NCI-H345 (cell line): ENCODE data around the gene HSPB6.

Source experiments
- DNase-seq: peaks from one replicate; lab custom pipeline; 2025; lab: John Stamatoyannopoulos, UW

Gene HSPB6

GRCh38 chr19:35767288-35768081 is 10.7 kb upstream of the HSPB6 start:
- no peak for DNase-seq

GRCh38 chr19:35766571-35767104 is 9.8 kb upstream of the HSPB6 start:
- no peak for DNase-seq

DNA sequence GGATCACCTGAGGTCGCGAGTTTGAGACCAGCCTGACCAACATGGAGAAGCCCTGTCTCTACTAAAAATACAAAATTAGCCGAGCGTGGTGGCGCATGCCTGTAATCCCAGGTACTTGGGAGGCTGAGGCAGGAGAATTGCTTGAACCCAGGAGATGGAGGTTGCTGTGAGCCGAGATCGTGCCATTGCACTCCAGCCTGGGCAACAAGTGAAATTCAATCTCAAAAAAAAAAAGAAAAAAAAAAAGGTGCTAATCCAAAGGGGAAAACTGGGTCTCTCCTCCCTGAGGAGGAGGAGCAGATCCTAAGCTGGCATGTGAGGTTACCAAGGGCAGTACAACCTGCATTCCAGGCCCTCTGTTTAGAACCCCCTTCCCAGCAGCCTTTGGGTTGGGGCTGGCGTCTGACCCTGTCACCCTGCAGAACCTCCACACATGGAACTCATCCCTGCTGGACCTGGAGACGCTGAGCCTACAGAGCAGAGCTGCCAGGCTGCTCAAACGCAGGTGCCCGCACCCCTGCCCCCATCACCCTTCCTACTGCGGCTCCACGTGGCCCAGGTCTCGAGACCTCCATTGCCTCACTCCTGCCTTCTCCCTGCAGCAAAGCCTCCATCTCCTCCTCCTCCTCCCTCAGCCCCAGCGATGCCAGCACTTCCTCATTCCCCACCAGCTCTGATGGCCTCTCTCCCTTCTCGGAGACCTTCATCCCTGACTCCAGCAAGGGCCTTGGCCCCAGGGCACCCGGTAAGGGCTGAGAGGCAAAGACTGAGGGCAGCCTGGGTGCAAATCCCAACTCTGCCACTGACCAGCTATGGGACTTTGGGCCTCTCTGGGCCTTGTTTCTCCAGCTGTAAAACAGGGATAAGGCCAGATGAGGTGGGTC is 7.8 kb upstream of the HSPB6 start:
- no peak for DNase-seq

- no peak for DNase-seq
Measured at GRCh38 chr19:35760711-35761349, 4.0 kb upstream of the HSPB6 start.

DNA sequence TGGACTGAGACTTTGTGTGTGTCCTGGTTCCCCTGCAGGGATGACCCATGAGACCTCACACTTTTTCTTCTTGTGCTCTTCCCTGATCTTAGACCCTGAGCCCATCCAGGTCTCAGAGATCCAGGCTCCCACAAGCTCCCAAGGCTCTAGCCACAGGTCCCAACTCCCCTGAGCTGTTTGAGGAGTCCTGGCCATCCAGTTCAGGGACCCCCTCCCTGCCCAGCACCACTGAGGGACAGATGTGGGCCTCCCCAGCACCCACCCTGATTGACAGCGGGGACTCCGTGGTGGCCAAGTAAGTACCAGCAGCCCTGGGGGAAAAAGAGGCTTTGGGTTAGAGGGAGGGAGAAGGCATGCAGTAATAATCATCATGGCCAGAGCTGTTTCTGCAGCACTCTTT is 2.9 kb upstream of the HSPB6 start:
- no peak for DNase-seq

DNA sequence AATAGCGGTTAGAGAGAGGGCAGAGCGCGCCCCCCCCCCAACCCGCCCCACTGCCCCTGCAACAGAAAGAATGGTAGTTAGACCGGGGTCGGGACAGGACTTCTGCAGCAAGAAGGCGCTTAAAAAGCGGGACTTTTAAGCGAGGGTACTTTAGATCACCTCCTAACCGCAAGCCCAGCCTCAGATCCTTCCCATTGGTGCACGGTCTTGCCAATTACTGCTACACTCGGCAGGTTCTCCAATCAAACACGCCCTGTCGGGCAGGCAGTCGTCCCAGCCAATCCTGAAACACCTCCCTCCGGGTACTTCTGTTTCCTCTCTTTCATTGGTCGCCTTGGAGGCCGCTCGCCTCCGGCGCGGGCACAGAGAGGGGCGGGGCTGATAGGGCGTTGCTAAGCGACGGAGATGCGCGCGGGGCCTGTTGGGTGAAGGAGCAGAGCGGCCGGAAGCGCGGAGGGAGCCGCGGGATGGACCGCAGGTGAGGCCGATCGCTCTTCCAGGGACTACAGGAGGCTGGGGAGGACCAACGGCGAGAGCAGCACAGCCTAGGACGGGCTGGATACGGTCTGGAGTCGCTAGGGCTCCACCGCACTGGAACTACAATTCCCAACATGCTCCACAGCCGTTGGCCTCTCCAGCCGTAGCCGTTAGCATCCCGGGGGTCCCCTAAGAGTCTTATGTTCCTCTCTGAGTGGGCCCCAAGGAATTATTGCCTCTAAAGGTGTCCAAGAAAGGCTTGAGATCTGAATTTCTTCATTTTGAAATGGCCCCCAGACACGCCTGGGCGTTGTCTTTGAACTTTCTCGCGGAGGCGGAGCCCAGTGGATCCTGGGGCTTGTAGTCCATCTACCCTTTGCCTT is 1.1 kb upstream of the HSPB6 start, which contains the start of gene PROSER3:
Gene PROSER3, plus strand, starts transcription at position 428 of the 860 bp plus-strand sequence. Its CDS starts 40 bp downstream, at position 468.
- peak; percentile 100 for DNase-seq

- DNase-seq, result peak; percentile 70
Measured at GRCh38 chr19:35757231-35757748, 461 bp upstream of the HSPB6 start.

DNA sequence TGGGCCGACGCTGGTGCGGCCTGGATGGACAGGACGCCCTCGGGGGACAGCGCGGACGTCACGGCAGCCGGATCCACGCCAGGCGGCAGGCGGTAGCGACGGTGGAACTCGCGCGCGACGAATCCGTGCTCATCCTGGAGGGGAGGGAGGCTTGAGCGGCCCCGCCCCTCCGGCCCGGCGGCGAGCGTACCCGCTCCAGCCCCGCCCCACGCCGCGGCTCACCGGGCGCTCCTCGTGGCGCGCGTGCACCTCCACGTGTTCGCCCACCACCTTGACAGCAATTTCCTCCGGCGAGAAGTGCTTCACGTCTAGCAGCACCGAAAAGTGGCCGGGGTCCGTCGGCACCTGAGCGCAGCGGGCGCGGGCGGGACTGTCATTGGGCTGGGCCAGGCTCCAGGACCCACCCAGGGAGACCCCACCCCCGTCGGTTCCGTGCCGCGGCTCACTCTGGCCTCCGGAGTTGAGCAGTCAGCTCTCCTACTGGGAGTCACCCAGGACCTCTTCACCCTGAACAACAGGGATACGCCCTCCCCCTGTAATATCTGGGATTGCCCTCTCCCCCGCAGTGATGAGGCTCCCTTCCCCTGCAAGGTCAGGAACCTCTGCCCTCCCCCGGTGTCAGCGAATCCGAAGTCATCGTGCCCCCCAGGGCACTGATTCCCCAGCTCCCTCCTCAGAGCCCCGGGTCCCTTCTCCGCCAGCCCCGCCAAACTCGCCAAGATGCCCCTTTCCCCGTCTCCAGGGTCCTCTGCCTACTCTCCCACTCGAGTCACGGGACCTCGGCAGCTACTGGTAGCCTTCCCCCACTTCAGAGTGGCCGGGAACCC is 1.1 kb downstream of the HSPB6 start:
- no peak for DNase-seq

- DNase-seq, result no peak
Measured at GRCh38 chr19:35755131-35755549, 1.7 kb downstream of the HSPB6 start.

- DNase-seq, result no peak
Measured at GRCh38 chr19:35754370-35755130, 2.3 kb downstream of the HSPB6 start.

DNA sequence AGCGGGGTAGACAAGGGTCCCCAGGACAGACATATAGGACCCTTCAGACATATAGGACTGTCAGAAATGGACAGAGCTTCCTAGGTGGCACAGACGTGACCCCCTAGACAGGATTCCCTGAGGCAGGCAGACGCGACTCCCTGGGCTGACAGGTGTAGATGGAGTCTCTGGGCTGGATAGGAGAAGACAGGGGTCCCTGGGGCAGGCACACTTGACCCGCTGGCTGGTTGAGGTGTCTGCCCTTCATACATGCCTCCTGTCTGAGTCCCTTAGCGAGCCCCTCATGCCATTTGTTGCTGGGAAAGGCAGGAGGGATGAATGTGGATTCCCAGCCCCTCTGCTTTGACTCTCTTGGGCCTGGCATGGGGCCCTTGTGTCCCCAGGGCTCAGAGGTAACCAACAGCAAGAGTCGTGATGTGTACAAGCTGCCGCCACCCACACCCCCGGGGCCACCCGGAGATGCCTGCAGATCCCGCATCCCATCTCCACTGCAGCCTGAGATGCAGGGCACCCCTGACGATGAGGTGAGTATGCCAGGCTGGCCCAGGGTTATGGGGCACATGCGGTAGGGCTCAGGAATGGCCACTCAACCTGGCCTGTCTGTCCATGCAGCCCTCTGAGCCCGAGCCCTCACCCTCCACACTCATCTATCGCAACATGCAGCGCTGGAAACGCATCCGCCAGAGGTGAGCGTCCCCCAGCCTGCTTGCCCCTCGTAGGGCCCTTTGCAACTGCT is 3.0 kb downstream of the HSPB6 start:
- DNase-seq, result no peak

- no peak for DNase-seq
Measured at GRCh38 chr19:35752746-35753350, 4.0 kb downstream of the HSPB6 start.

- no peak for DNase-seq
Measured at GRCh38 chr19:35751839-35752745, 4.7 kb downstream of the HSPB6 start.

- DNase-seq, result no peak
Measured at GRCh38 chr19:35750167-35750566, 6.7 kb downstream of the HSPB6 start.

- DNase-seq, result peak; percentile 100
Measured at GRCh38 chr19:35748106-35749020, 8.5 kb downstream of the HSPB6 start, which contains the start of gene LIN37. LIN37 (plus strand) TSS chr19:35748576; CDS start chr19:35748725, 149 bp downstream.

DNA sequence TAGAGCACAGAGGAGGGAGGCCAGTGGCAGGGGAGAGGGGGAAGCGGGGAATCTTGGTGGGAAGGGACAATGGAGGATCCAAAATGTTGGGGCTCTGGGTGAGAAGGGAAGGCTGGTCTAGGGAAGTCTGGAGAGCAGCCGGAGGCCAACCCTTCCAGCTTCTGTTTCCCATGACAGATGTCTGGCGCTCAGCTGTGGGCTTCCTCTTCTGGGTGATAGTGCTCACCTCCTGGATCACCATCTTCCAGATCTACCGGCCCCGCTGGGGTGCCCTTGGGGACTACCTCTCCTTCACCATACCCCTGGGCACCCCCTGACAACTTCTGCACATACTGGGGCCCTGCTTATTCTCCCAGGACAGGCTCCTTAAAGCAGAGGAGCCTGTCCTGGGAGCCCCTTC is 10.3 kb downstream of the HSPB6 start:
- DNase-seq, result no peak
